GM12892 (cell line): ENCODE results near the gene EEPD1.

ENCODE experiments used
- DNase-seq: peaks from one replicate; pipeline ENCODE4 v3.0.0; 2011; ENCODE audit not compliant: insufficient read length
- FAIRE-seq: peaks from 2 replicates; lab custom pipeline; 2011; peaks lifted over from hg19 to GRCh38; lab: Jason Lieb, UNC
- POLR2A ChIP-seq: IDR thresholded peaks from 2 replicates; pipeline ENCODE4 v1.6.1; 2011; ENCODE audit warnings: low read depth, low read length, control low read depth
- POLR2AphosphoS5 ChIP-seq: IDR thresholded peaks from 2 replicates; pipeline ENCODE4 v1.6.1; 2011; ENCODE audit warnings: low read depth, low read length, control low read depth
- TAF1 ChIP-seq: IDR thresholded peaks from 2 replicates; pipeline ENCODE4 v1.6.1; 2011; ENCODE audit warnings: low read depth, mild to moderate bottlenecking, control low read depth, low read length, borderline replicate concordance

EEPD1 gene

DNA sequence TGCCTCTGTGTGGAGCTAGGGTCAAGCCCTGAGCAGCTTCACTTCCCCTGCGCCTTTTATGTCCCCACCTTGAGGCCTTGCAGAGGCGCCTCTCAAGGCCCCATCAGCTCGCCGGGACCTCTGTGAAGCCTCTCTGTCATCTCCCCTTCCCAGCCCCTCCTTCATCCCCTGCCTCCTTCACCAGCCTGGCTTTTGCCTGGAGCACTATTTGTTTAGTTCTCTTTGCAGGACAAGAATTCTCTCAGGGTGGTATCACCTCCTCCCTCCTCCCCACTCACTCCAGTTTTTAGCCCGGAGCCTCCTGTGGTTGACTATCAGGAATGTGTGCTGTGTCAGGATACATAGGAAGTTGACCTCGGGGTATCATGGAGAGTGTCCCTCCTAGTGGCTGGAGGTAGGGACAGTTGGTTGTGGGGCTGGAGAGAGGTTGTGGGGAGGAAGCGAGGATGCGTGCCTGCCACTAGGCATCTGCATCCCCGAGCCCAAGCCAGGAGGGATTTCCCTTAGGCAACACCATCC lies 146.8 kb downstream of the EEPD1 start:
- FAIRE-seq, result no peak
- TF ChIP-seq TAF1 (no peak), POLR2AphosphoS5 (no peak), POLR2A (no peak)
- DNase-seq, result no peak

DNA sequence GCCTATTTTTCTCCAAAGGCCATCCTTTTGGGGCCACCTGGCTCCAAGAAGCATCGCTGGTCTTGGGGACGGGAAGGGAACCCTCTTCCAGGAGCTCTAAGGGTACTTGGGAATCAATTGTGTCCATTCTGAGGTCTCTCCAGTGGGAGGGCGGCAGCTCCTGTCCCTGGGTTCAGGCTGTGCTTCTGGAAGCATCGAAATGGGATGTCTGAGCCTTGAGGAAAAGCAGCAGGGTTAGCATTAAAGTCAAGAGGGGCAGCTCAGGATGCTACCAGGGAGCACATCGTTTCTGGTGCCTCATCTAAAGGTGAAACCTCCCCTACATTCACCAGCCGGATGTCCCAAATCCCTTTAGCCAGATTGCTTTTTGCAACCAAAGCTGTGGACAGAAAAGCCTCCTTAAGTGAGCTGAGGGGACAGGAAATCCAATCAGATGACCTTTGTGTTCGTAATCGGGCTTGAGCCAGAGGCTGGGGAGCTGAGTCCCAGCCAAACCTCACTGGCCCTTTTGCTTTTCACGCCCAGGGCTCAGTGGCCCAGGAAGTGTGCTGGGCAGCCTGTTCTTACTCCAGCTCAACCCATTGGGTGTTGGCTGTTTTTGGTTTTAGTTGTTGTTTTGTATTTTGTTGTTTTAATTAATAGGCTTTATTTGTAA lies 147.8 kb downstream of the EEPD1 start:
- DNase-seq, result no peak
- no peak for TF ChIP-seq POLR2AphosphoS5
- TF ChIP-seq TAF1, result no peak
- TF ChIP-seq POLR2A, result no peak
- FAIRE-seq, result no peak

DNA sequence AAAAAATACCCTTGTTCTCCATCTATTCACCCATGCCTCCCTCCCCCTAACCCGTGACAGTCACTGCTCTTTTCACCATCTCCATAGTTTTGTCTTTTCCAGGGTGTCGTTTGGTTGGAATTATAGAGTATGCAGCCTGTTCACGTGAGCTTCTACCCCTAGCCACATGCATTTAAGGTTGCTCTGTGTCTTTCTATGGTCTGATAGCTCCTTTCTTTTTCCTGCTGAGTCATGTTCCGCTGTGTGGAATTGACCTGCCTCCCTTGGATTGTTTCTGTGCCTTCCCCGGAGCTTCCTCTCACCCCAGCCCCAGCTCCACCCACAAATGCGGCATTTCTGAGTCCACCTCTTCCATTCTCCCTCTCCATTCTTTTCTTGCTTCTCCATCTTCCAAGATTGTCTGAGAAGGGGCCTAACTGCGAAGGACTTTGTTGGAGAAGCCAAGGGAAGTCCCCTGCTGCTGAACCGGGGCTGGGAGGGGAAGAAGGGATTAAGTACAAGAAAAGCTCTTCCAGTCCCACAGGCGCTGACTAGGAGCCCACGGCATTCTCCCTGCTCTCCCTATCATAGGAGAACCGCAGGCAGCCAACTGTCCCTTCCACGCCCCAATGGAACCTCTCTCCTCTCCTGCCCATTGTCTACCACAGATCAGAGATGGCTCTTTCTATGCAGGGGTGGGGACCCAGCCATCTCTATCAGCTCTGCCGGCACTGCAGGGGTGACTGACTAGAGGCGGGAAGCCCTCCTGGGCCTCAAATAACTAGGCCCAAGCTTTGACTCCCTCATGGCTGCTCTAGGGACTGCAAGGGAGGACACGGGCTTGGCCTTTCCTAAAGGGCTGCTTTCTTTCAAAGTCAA lies 149.1 kb downstream of the EEPD1 start:
- FAIRE-seq (no peak), DNase-seq (no peak)
- TF ChIP-seq TAF1 (no peak), POLR2AphosphoS5 (no peak), POLR2A (no peak)

DNA sequence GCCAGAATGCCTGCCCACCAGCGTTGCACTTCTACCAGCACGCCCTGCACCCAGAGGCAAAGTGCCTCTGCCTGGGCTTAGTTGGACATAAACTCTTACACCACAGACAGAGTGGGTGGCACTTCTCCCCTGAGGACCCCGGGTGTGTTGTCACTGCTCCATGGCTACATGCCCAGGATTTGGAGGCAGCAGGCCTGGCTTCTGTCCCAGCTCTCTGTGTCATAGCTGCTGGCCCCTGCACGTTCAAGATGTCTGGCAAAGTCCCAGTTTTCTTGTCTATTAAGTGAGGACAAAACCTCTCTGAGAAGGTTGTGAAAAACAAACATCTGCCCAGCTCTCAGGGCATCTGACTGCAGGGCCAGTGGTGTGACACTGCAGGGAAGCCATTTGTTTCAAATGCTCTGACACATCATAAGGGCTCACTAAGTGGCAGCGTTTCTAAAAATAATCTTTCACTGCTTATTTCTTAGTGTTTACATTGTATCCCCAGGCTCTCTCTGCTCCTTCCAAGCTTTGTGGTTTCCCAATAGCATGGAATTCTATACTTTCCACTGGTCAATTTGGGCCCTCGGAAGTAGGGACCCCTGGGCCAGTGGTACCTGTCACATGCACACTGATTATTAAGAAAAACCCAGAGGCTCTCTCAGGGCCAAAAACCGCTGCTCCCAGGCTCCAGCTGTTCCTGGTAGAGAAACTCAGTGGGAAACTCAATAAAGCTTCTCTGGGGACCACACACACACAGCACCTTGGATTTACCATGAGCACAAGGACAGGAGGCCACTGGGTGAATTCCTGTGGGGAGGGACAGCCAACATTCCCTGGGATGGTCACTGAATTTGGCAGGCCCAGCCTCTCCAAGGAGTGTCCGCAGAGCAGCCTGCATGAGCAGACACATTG lies 150.4 kb downstream of the EEPD1 start:
- TF ChIP-seq TAF1 (no peak), POLR2AphosphoS5 (no peak), POLR2A (no peak)
- DNase-seq (no peak), FAIRE-seq (no peak)

DNA sequence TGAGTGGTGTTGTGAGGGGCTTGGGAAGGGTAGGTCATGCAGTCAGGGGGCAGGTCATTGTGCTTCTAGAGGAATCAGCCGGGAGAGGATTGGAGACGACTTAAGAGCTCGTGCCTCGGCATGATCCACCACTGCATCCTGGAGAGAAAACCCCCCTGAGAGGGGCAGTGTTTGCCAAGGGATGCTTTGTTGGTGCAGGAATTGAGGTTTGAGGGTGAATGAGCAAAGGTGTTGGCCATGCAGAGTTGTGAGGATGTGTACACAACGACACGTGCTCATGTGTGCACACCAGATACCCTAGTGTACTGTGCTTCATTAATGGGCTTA lies 151.0 kb downstream of the EEPD1 start:
- DNase-seq (no peak), FAIRE-seq (no peak)
- no peak for TF ChIP-seq TAF1
- TF ChIP-seq POLR2AphosphoS5, result no peak
- no peak for TF ChIP-seq POLR2A

DNA sequence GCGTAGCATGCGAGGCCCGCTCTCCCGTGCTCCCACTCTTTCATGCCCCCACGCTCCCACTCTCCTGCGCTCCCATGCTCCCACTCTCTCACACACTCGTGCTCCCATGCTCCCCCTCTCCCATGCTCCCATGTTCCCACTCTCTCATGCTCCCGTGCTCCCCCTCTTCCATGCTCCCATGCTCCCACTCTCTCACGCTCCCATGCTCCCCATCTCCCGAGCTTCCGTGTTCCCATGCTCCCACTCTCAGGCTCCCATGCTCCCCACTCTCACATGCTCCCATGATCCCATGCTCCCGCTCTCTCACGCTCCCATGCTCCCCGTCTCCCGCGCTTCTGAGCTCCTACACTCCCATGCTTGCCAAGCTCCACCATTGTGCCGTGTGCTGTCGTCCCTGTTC lies 152.2 kb downstream of the EEPD1 start:
- DNase-seq (no peak), FAIRE-seq (no peak)
- TF ChIP-seq POLR2A, result no peak
- no peak for TF ChIP-seq TAF1
- no peak for TF ChIP-seq POLR2AphosphoS5

DNA sequence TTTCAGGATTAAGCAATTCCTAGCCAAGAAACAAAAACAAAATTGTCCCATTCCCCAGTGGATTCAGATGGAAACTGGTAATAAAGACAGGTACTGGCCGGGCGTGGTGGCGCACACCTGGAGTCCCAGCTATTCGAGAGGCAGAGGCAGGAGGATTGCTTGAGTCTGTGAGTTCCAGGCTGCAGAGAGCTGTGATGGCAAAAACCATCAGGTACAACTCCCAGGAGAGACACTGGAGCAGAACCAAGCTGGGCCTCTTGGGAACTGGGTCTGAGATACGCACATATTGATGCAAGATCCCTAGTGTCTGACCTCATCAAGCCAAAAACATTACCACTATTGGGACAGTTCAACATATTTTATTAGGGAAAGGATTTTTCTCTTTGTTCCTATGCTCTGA lies 152.6 kb downstream of the EEPD1 start:
- TF ChIP-seq TAF1, result no peak
- TF ChIP-seq POLR2AphosphoS5, result no peak
- TF ChIP-seq POLR2A, result no peak
- DNase-seq (no peak), FAIRE-seq (no peak)

DNA sequence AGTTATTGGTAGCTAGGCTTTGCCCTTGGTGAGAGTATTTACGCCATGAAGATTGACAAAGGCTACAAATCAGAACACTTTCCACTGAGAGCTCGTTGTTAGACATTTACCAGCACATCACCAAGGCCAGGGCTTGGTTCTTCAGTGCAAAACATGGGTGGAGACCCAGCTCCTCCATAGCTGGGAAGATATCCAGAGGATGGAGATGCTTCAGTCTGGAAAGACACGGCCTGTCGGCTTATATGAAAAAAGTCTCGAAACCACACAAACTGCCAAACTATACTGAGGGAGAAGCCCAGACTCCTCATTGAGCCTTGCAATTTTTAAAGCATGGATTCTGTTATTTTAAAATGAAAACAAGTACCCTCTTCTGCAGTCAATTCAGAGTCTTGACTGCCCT lies 153.2 kb downstream of the EEPD1 start:
- no peak for FAIRE-seq

DNA sequence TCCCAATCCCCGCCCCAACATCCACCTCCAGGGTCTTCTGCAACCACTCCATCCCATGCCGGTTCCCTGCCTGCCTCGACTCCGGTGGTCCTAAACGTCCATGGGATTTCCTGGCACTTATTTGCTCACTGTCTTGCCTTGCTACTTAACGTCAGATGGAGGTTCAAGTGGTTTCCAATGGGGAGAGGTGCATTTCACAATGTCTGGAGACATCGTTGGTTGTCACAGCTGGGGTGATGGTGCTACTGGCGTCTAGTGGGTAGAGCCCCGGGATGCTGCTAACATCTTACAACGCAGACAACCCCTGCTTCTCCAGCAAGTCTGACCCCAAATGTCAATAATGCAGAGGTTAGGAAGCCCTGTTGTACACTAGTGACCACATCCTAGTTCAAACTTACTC lies 153.7 kb downstream of the EEPD1 start:
- no peak for FAIRE-seq
- TF ChIP-seq POLR2AphosphoS5 (no peak), TAF1 (no peak), POLR2A (no peak)
- DNase-seq, result no peak

More for the DNA sequence above, 153.2 kb downstream of the EEPD1 start:
- no peak for TF ChIP-seq POLR2AphosphoS5
- TF ChIP-seq POLR2A, result no peak
- TF ChIP-seq TAF1, result no peak
- no peak for DNase-seq

DNA sequence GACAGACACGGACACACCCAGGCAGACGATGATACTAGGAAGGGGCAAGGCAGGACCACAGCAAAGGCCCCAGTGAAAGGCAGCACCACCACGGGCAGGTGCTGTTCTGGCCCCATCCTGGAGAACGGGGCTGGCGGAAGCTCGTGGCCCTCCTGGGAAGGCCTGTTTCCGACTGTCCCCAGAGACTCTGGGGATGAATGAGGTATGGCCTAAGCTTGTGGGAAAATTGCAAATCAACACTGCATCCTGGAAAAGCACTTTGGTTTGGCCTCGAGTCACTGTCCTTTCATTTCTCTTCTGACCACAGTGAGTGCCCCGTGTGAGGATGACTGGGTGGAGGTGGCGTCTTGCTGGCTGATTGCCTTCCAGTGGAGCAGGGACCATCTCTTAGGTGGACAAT lies 155.0 kb downstream of the EEPD1 start:
- TF ChIP-seq POLR2A, result no peak
- TF ChIP-seq POLR2AphosphoS5, result no peak
- no peak for TF ChIP-seq TAF1
- DNase-seq (no peak), FAIRE-seq (no peak)

DNA sequence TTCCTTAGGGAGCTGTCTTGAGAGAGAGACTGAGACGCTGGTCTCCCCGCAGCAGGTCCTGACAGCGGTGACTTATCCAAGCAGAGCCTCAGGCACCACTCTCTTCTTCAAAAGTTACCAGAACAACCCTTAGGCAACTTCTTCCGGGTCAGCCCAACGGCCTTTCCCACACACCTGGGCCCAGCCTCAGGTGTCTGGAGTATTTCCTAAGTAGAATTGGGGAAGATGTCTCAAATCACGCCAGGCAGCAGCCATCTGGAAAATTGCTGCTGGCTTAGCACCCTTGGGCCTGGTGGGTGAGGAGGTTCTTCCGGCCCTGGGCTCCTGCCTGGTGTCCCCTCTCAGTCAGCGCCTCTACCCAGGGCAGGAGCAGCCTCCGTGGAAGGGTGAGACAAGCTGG lies 156.2 kb downstream of the EEPD1 start:
- FAIRE-seq, result no peak
- no peak for DNase-seq
- no peak for TF ChIP-seq POLR2AphosphoS5
- no peak for TF ChIP-seq TAF1
- TF ChIP-seq POLR2A, result no peak
